Ramos (cell line): ENCODE measurements around the gene HAO2.

ENCODE experiments used
- in situ Hi-C: fragments of 300-500 bp; cut with MboI; formaldehyde crosslinking; loops from one replicate; pipeline ENCODE4 v1.14.3; 2022; ENCODE audit warnings: low sequenced_read_pairs; ENCODE audit not compliant: unreplicated experiment

The HAO2 gene

GRCh38 chr1:119428991-119429390 lies 60.4 kb downstream of the HAO2 start:
- in situ Hi-C loops: no loop called here

GRCh38 chr1:119429687-119430086 lies 61.1 kb downstream of the HAO2 start:
- in situ Hi-C loops: no loop called here

- in situ Hi-C loops: no loop called here
Observed at GRCh38 chr1:119430486-119430885, 61.9 kb downstream of the HAO2 start.

GRCh38 chr1:119431836-119432235 lies 63.3 kb downstream of the HAO2 start:
- in situ Hi-C loops: no loop called here

GRCh38 chr1:119435052-119435451 lies 66.5 kb downstream of the HAO2 start:
- in situ Hi-C loops: no loop called here

GRCh38 chr1:119438761-119439160 lies 70.2 kb downstream of the HAO2 start:
- in situ Hi-C loops: no loop called here

- in situ Hi-C loops: no loop called here
Observed at GRCh38 chr1:119440721-119441307, 72.2 kb downstream of the HAO2 start.

- in situ Hi-C loops: no loop called here
Observed at GRCh38 chr1:119442756-119443155, 74.2 kb downstream of the HAO2 start.
